IMR-90 (cell line): ENCODE measurements around the gene DHRS7C. TPM values are rescaled to one million over a fixed set of nuclear protein-coding genes. Genes with fewer than 3 reads are reported as not detected.

Experiments used
- ATAC-seq: fragments of 200-7000 bp; cut with Tn5 transposase; 2 replicates; pipeline ENCODE4 v1.9.1; 2020; ENCODE audit warnings: low read depth, mild to moderate bottlenecking, moderate library complexity
- BruUV-seq: library from RNA; stranded (reverse); fragments of 400-500 nt; replicated peaks from 2 replicates; lab custom pipeline; 2021; lab: Mats Ljungman, UMichigan
- CTCF ChIA-PET: fragments of 300-600 bp; formaldehyde crosslinking; extraction: SDS; loops from one replicate; lab custom pipeline; 2021; ENCODE audit warnings: antibody characterized with exemption; lab: Yijun Ruan, JAX
- POLR2A ChIA-PET: fragments of 300-600 bp; sonication (Branson Sonifier 250); formaldehyde crosslinking; loops from one replicate; lab custom pipeline; 2022; ENCODE audit warnings: antibody characterized with exemption; ENCODE audit not compliant: unreplicated experiment; lab: Charles Lee
- DNase-seq: peaks from one replicate; pipeline ENCODE4 v3.0.0; 2013
- H2AFZ ChIP-seq: replicated peaks from 2 replicates; pipeline ENCODE3; 2013; ENCODE audit warnings: low read length, mild to moderate bottlenecking; ENCODE audit not compliant: poor library complexity
- H2AK5ac ChIP-seq: 2 replicates; pipeline ENCODE4 v1.6.1; 2013; ENCODE audit warnings: low read depth, low read length, inconsistent platforms
- H2AK9ac ChIP-seq: replicated peaks from 2 replicates; pipeline ENCODE3; 2013; ENCODE audit warnings: mild to moderate bottlenecking, low read depth, low read length, moderate library complexity; ENCODE audit not compliant: poor library complexity
- H2BK120ac ChIP-seq: 2 replicates; pipeline ENCODE4 v1.6.1; 2013; ENCODE audit warnings: low read depth, low read length, inconsistent platforms
- H2BK15ac ChIP-seq: 3 replicates; pipeline ENCODE4 v1.6.1; 2013; ENCODE audit warnings: low read depth, low read length, inconsistent platforms
- H2BK20ac ChIP-seq: 2 replicates; pipeline ENCODE4 v1.6.1; 2013; ENCODE audit warnings: low read depth, mild to moderate bottlenecking, inconsistent platforms, low read length, moderate library complexity
- H2BK5ac ChIP-seq: 2 replicates; pipeline ENCODE4 v1.6.1; 2013; ENCODE audit warnings: mild to moderate bottlenecking, low read depth, low read length, inconsistent platforms; ENCODE audit not compliant: poor library complexity, severe bottlenecking
- H3K14ac ChIP-seq: replicated peaks from 2 replicates; pipeline ENCODE4 v1.6.1; 2013; ENCODE audit warnings: low read depth, low read length, inconsistent platforms
- H3K18ac ChIP-seq: 2 replicates; pipeline ENCODE4 v1.6.1; 2013; ENCODE audit warnings: low read depth, low read length, control low read depth
- H3K23ac ChIP-seq: 2 replicates; pipeline ENCODE4 v1.6.1; 2013; ENCODE audit warnings: low read depth, low read length, inconsistent platforms
- H3K27ac ChIP-seq: 2 replicates; pipeline ENCODE4 v1.5.1; 2013; ENCODE audit warnings: mild to moderate bottlenecking, control low read depth, low read length; ENCODE audit not compliant: insufficient read depth
- H3K27me3 ChIP-seq: 2 replicates; pipeline ENCODE4 v1.6.1; 2013; ENCODE audit warnings: low read length; ENCODE audit not compliant: control insufficient read depth, insufficient read depth
- H3K36me3 ChIP-seq: 2 replicates; pipeline ENCODE4 v1.6.1; 2013; ENCODE audit warnings: low read length, mixed read lengths; ENCODE audit not compliant: control insufficient read depth, insufficient read depth
- H3K4ac ChIP-seq: 2 replicates; pipeline ENCODE4 v1.6.1; 2013; ENCODE audit warnings: low read depth, low read length, inconsistent platforms
- H3K4me1 ChIP-seq: 2 replicates; pipeline ENCODE4 v1.6.1; 2013; ENCODE audit warnings: low read length, mixed read lengths; ENCODE audit not compliant: control insufficient read depth, insufficient read depth
- H3K4me2 ChIP-seq: 2 replicates; pipeline ENCODE4 v1.6.1; 2013; ENCODE audit warnings: low read depth, mild to moderate bottlenecking, control low read depth, low read length, moderate library complexity
- H3K4me3 ChIP-seq: 2 replicates; pipeline ENCODE4 v1.5.1; 2013; ENCODE audit warnings: low read depth, mild to moderate bottlenecking, control low read depth, low read length, moderate library complexity; ENCODE audit not compliant: insufficient read depth
- H3K56ac ChIP-seq: 2 replicates; pipeline ENCODE4 v1.6.1; 2013; ENCODE audit warnings: low read length, inconsistent platforms; ENCODE audit not compliant: insufficient read depth; ENCODE audit errors: extremely low read depth
- H3K79me1 ChIP-seq, 2 experiments: 2 replicates each; pipeline ENCODE4 v1.6.1; 2013; ENCODE audit warnings: low read length in 2 of 2, inconsistent platforms in 1 of 2, low read depth in 1 of 2
- H3K9ac ChIP-seq: 2 replicates; pipeline ENCODE4 v1.6.1; 2013; ENCODE audit warnings: low read depth, low read length, control low read depth
- H3K9me1 ChIP-seq: 2 replicates; pipeline ENCODE4 v1.6.1; 2013; ENCODE audit warnings: low read length, inconsistent platforms; ENCODE audit not compliant: insufficient read depth
- H3K9me3 ChIP-seq: 2 replicates; pipeline ENCODE4 v1.6.1; 2013; ENCODE audit warnings: low read length; ENCODE audit not compliant: control insufficient read depth, insufficient read depth
- H4K20me1 ChIP-seq: 2 replicates; pipeline ENCODE4 v1.6.1; 2013; ENCODE audit warnings: low read length, inconsistent platforms; ENCODE audit not compliant: insufficient read depth
- H4K5ac ChIP-seq: 2 replicates; pipeline ENCODE4 v1.6.1; 2013; ENCODE audit warnings: mild to moderate bottlenecking, low read depth, low read length, control low read depth
- H4K8ac ChIP-seq, 2 experiments: 2 replicates each; pipeline ENCODE4 v1.6.1; 2013; ENCODE audit warnings: low read depth in 2 of 2, low read length in 2 of 2, control low read depth in 1 of 2, inconsistent platforms in 1 of 2
- H4K91ac ChIP-seq: 2 replicates; pipeline ENCODE4 v1.6.1; 2013; ENCODE audit warnings: low read depth, low read length, inconsistent platforms; ENCODE audit not compliant: insufficient read depth
- BHLHE40 ChIP-seq: fragments of 150-350 bp; IDR thresholded peaks from 2 replicates; pipeline ENCODE4 v1.6.1; 2016; ENCODE audit warnings: mild to moderate bottlenecking, low read depth, low read length
- CEBPB ChIP-seq: IDR thresholded peaks from 2 replicates; pipeline ENCODE4 v1.6.1; 2012; ENCODE audit warnings: low read depth, low read length, improper control_type of control experiment
- CTCF ChIP-seq: conservative IDR thresholded peaks from 2 replicates; pipeline ENCODE4 v1.5.1; 2012; ENCODE audit warnings: mild to moderate bottlenecking, low read depth, low read length, improper control_type of control experiment
- FOS ChIP-seq: fragments of 150-350 bp; IDR thresholded peaks from 2 replicates; pipeline ENCODE4 v1.6.1; 2016; ENCODE audit warnings: low read depth, low read length
- MAFK ChIP-seq: IDR thresholded peaks from 2 replicates; pipeline ENCODE4 v1.6.1; 2012; ENCODE audit warnings: low read depth, low read length, improper control_type of control experiment
- NFE2L2 ChIP-seq: fragments of 150-350 bp; IDR thresholded peaks from 2 replicates; pipeline ENCODE4 v1.6.1; 2016; ENCODE audit warnings: low read depth, mild to moderate bottlenecking, low read length
- POLR2A ChIP-seq: IDR thresholded peaks from 2 replicates; pipeline ENCODE4 v1.6.1; 2012; ENCODE audit warnings: mild to moderate bottlenecking, low read depth, low read length
- WGBS, 2 experiments: methylation state at CpG; one replicate each; pipeline versions ENCODE4 v1.1.5 to v1.1.7; 2013; ENCODE audit warnings: missing lambda C conversion rate in 2 of 2; ENCODE audit not compliant: insufficient read length in 1 of 2; ENCODE audit errors: extremely low coverage in 2 of 2; 5-methylcytosine and 5-hydroxymethylcytosine counted together
- dilution Hi-C: fragments of 300-500 bp; cut with HindIII; formaldehyde crosslinking; loops from one replicate; pipeline ENCODE4 v1.14.3; 2018; ENCODE audit warnings: low sequenced_read_pairs; ENCODE audit not compliant: unreplicated experiment
- in situ Hi-C: fragments of 300-500 bp; cut with MboI; formaldehyde crosslinking; loops from 3 replicates; pipeline ENCODE4 v1.14.3; 2019; ENCODE audit warnings: low sequenced_read_pairs, inconsistent platforms, mixed read lengths
- intact Hi-C: fragments of 100-400 bp; cut with micrococcal nuclease; formaldehyde crosslinking; loops from 2 replicates; pipeline ENCODE4 v1.10.0; 2022
- polyA plus RNA-seq, 3 experiments: library from polyadenylated mRNA; depleted of rRNA; stranded (reverse); fragments of >200 nt; gene quantifications; 2 replicates each; pipeline ENCODE4 v1.2.3, GENCODE V29; 2012; ENCODE audit warnings: low replicate concordance in 1 of 3
- total RNA-seq: library from RNA; depleted of rRNA; stranded (reverse); fragments of >200 nt; gene quantifications from 2 replicates; pipeline ENCODE4 v1.2.3, GENCODE V29; 2012
- TF ChIP-seq, protein P1 (sequence below): fragments of 150-350 bp; IDR thresholded peaks from 2 replicates; pipeline ENCODE4 v1.6.1; 2017; ENCODE audit warnings: mild to moderate bottlenecking, antibody characterized with exemption, low read length, low read depth

Gene DHRS7C
- total and polyA plus RNA-seq, 2 of the 4 experiments (the other 2 are of a cell fraction), result not detected

GRCh38 chr17:9837551-9838471 is 46.4 kb upstream of the DHRS7C start:
- CTCF ChIA-PET, result interaction anchor here (0.7 to 1.3 kb wide), 3 partner anchors 63 to 521 kb away, joined by 3 to 5 read pairs (median 3); no protein-coding TSS in a partner anchor

More at GRCh38 chr17:9837551-9838471, 46.4 kb upstream of the DHRS7C start:
- Histone ChIP-seq H3K27me3 (no peaks in the 10 kb centered on the region), H3K79me1 (no peaks in the 10 kb centered on the region), H4K5ac (peak overlapping the region; percentile 64), H3K18ac (peak overlapping the region; percentile 80), H3K4me3 (no peak overlapping the region), H3K4me1 (peaks cover 14% of the 10 kb centered on the region), H2BK5ac (peak overlapping the region; percentile 30), H3K14ac (no peak overlapping the region), H2AK5ac (peak overlapping the region; percentile 11; the same call in 1 of the 2 replicates), H2BK15ac (peak overlapping the region; percentile 76; the same call in 2 of the 3 replicates), H3K9ac (no peak overlapping the region; the same call in none of the 2 replicates), H2BK20ac (peak overlapping the region; percentile 54; the same call in 1 of the 2 replicates), H3K9me3 (no peaks in the 10 kb centered on the region), H3K23ac (no peak overlapping the region), H3K9me1 (peaks cover 4% of the 10 kb centered on the region; the same call in 1 of the 2 replicates), H3K4me2 (peak overlapping the region; percentile 32; the same call in 1 of the 2 replicates), H4K8ac (peak overlapping the region; percentile 31 to 40; a peak in 2 of 4 replicates), H2BK120ac (peak overlapping the region; percentile 49), H2AFZ (peak overlapping the region; percentile 29), H2AK9ac (no peak overlapping the region), H4K20me1 (no peaks in the 10 kb centered on the region), H4K91ac (peak overlapping the region; percentile 57), H3K4ac (peak overlapping the region; percentile 76; the same call in 1 of the 2 replicates), H3K56ac (no peak overlapping the region), H3K36me3 (no peaks in the 10 kb centered on the region), H3K27ac (peak overlapping the region; percentile 60)
- dilution Hi-C loops, result no loop called here
- intact Hi-C loops, result no loop called here
- DNase-seq (peak; percentile 85), ATAC-seq (peak; percentile 44)
- BruUV-seq, result no TSS peak
- WGBS, 2 experiments, result no CpG with 5 or more reads among the region's 11 CpGs
- POLR2A ChIA-PET, result no interaction called here
- in situ Hi-C loops, result no loop called here
- TF ChIP-seq BHLHE40 (no peak), CTCF (no peak), CEBPB (peak; percentile 26; the same call in 1 of the 2 replicates), POLR2A (no peak), FOS (no peak), MAFK (no peak), NFE2L2 (peak; percentile 73; the same call in 1 of the 2 replicates)
- TF ChIP-seq, protein P1, sequence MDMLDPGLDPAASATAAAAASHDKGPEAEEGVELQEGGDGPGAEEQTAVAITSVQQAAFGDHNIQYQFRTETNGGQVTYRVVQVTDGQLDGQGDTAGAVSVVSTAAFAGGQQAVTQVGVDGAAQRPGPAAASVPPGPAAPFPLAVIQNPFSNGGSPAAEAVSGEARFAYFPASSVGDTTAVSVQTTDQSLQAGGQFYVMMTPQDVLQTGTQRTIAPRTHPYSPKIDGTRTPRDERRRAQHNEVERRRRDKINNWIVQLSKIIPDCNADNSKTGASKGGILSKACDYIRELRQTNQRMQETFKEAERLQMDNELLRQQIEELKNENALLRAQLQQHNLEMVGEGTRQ, result no peak
